ENCODE measurements around the gene AFF2. TPM values are rescaled to one million over a fixed set of nuclear protein-coding genes. Genes with fewer than 3 reads are reported as not detected.

Gene AFF2
- total RNA-seq, 1 experiment from 2014 or later = 0.05 TPM

DNA sequence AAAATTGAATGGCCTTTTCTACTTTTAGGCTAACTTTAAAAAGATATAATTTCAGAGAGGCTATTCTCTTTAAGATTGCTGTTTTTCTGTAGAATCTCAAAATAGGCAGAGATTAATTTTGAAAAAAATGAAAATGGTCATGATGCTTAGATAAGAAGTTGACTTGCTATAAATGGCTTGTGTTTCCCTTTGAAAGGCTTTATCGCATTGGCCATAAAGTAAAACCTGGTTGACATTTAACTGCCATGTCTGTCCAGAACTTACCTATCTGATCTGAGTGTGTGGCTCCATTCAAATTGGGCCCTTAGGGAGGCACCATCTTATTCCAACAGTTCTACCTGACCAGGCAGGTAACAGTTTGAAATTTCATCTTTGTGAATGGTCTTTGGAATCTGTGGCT lies 56.1 kb downstream of the AFF2 start:
- H3K9me3 ChIP-seq (ENCODE audit: control insufficient read depth in 1 of 2, insufficient read depth in 1 of 2, low read depth in 1 of 2, low read length in 2 of 2) = no peaks in the 10 kb centered on the region
- no peaks in the 10 kb centered on the region for H3K79me2 ChIP-seq (ENCODE audit: insufficient read depth, low read length)
- H3K4me3 ChIP-seq (replicated peaks in 1 of 2; ENCODE audit: low read depth in 1 of 2, low read length in 2 of 2) = no peak overlapping the region
- ChIA-PET RAD21 (ENCODE audit: low non-redundant PET in 1 of 2, low total read pairs in 2 of 2, uncharacterized antibody in 2 of 2, unreplicated experiment in 2 of 2) (no interaction called here), CTCF (no interaction called here), POLR2A (no interaction called here)
- no peak for TF ChIP-seq ZFX (IDR thresholded peaks at IDR 0.05)
- TF ChIP-seq FOSL1 (IDR thresholded peaks at IDR 0.05; ENCODE audit: low read depth) = no peak
- no peak for DNase-seq (ENCODE audit: low read depth, low spot score)
- no peaks in the 10 kb centered on the region for H3K4me1 ChIP-seq (ENCODE audit: control insufficient read depth in 1 of 2, insufficient read depth in 2 of 2, low read length in 2 of 2)
- ATAC-seq = no peak
- H3K9ac ChIP-seq (ENCODE audit: low read length) = no peak overlapping the region
- no peaks in the 10 kb centered on the region for H3K36me3 ChIP-seq (ENCODE audit: control insufficient read depth in 1 of 2, insufficient read depth in 2 of 2, low read length in 2 of 2)
- no peaks in the 10 kb centered on the region for H3K9me2 ChIP-seq (ENCODE audit: insufficient read depth)
- H3K4me2 ChIP-seq (ENCODE audit: low read length) = no peak overlapping the region
- intact Hi-C loops (cut with micrococcal nuclease) = no loop called here
- BruUV-seq (replicated peaks) = no TSS peak
- no peak overlapping the region for H2AFZ ChIP-seq (ENCODE audit: low read depth, low read length, poor library complexity, severe bottlenecking)
- H3K27me3 ChIP-seq (ENCODE audit: insufficient read depth, low read length) = no peaks in the 10 kb centered on the region
- no peaks in the 10 kb centered on the region for H4K20me1 ChIP-seq (ENCODE audit: insufficient read depth)
- no peak overlapping the region for H3K27ac ChIP-seq (ENCODE audit: low read depth, low read length)

DNA sequence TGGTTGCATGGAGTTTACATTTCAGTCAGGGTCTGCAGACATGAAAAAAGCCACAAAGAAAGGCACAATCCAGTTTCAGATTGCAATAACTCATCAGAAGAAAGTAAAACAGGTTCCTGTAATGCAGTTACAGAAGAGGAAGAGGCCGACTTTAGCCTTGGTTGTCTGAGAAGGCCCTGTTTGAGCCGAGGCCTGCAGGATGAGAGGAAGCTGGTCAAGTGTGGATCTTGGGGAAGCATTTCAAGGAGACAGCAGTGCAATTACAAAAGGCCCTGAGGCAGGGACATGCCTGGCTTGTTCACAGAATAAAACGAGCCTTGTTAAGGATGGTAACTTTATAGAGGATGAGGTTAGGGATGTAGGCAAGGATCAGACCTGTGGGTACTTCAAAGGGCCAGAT lies 62.4 kb downstream of the AFF2 start:
- intact Hi-C loops (cut with micrococcal nuclease) = no loop called here
- BruUV-seq (replicated peaks) = no TSS peak
- no peak overlapping the region for H3K27ac ChIP-seq (ENCODE audit: low read depth, low read length)
- H3K36me3 ChIP-seq (ENCODE audit: control insufficient read depth in 1 of 2, insufficient read depth in 2 of 2, low read length in 2 of 2) = no peaks in the 10 kb centered on the region
- RAD21 ChIA-PET (ENCODE audit: low non-redundant PET in 1 of 2, low total read pairs in 2 of 2, uncharacterized antibody in 2 of 2, unreplicated experiment in 2 of 2) = no interaction called here
- H3K4me3 ChIP-seq (replicated peaks in 1 of 2; ENCODE audit: low read depth in 1 of 2, low read length in 2 of 2) = no peak overlapping the region
- no peaks in the 10 kb centered on the region for H4K20me1 ChIP-seq (ENCODE audit: insufficient read depth)
- H3K79me2 ChIP-seq (ENCODE audit: insufficient read depth, low read length) = no peaks in the 10 kb centered on the region
- CTCF ChIA-PET = no interaction called here
- H3K9me3 ChIP-seq (ENCODE audit: control insufficient read depth in 1 of 2, insufficient read depth in 1 of 2, low read depth in 1 of 2, low read length in 2 of 2) = no peaks in the 10 kb centered on the region
- no peak overlapping the region for H3K4me2 ChIP-seq (ENCODE audit: low read length)
- H3K27me3 ChIP-seq (ENCODE audit: insufficient read depth, low read length) = no peaks in the 10 kb centered on the region
- ATAC-seq (no peak), DNase-seq (ENCODE audit: low read depth, low spot score) (no peak)
- TF ChIP-seq ZFX (IDR thresholded peaks at IDR 0.05) (no peak), ZNF274 (IDR thresholded peaks at IDR 0.05; ENCODE audit: low read depth, low read length) (no peak), FOSL1 (IDR thresholded peaks at IDR 0.05; ENCODE audit: low read depth) (no peak), CEBPB (IDR thresholded peaks at IDR 0.05; ENCODE audit: low read depth) (no peak), SRF (IDR thresholded peaks at IDR 0.05; ENCODE audit: low read depth) (no peak), SP1 (IDR thresholded peaks at IDR 0.05; ENCODE audit: low read depth) (no peak)
- H2AFZ ChIP-seq (ENCODE audit: low read depth, low read length, poor library complexity, severe bottlenecking) = no peak overlapping the region
- no peaks in the 10 kb centered on the region for H3K4me1 ChIP-seq (ENCODE audit: control insufficient read depth in 1 of 2, insufficient read depth in 2 of 2, low read length in 2 of 2)
- H3K9me2 ChIP-seq (ENCODE audit: insufficient read depth) = no peaks in the 10 kb centered on the region
- POLR2A ChIA-PET = no interaction called here
- H3K9ac ChIP-seq (ENCODE audit: low read length) = no peak overlapping the region

Data from HCT116 (cell line).